H1 (cell line): ENCODE results near the gene RPN2. TPM values are rescaled to one million over a fixed set of nuclear protein-coding genes. Genes with fewer than 3 reads are reported as not detected.
A peak's percentile ranks its signal among the peaks of the same experiment; 100 is the strongest.

Experiments
- CTCF ChIA-PET: fragments of 300-600 bp; sonication (Branson Sonifier 250); formaldehyde crosslinking; loops from one replicate; lab custom pipeline; 2021; ENCODE audit not compliant: partially characterized antibody; lab: Charles Lee
- POLR2A ChIA-PET: fragments of 300-600 bp; sonication (Branson Sonifier 250); formaldehyde crosslinking; loops from one replicate; lab custom pipeline; 2021; ENCODE audit warnings: inconsistent platforms; ENCODE audit not compliant: partially characterized antibody; lab: Charles Lee
- DNase-seq, 2 experiments: peaks; one replicate each; pipeline versions ENCODE4 v3.0.0 to v3.0.0-alpha.2; 2010 to 2022; ENCODE audit warnings: low spot score in 2 of 2, low read depth in 1 of 2, mixed read lengths in 1 of 2
- FAIRE-seq: peaks from 2 replicates; lab custom pipeline; 2011; peaks lifted over from hg19 to GRCh38; lab: Jason Lieb, UNC
- H2AFZ ChIP-seq: 2 replicates; pipeline ENCODE4 v1.8.1; 2012; ENCODE audit warnings: low read length, inconsistent platforms
- H2AK5ac ChIP-seq: 2 replicates; pipeline ENCODE4 v1.6.1; 2013; ENCODE audit warnings: low read depth, low read length
- H2BK120ac ChIP-seq: replicated peaks from 2 replicates; pipeline ENCODE3; 2013; ENCODE audit warnings: low read depth, low read length, inconsistent platforms
- H2BK12ac ChIP-seq: 2 replicates; pipeline ENCODE4 v1.6.1; 2013; ENCODE audit warnings: low read depth, low read length
- H2BK15ac ChIP-seq: 2 replicates; pipeline ENCODE4 v1.6.1; 2013; ENCODE audit warnings: low read length
- H2BK20ac ChIP-seq: 2 replicates; pipeline ENCODE4 v1.6.1; 2013; ENCODE audit warnings: low read length
- H2BK5ac ChIP-seq: 2 replicates; pipeline ENCODE4 v1.6.1; 2013; ENCODE audit warnings: low read depth, low read length
- H3K14ac ChIP-seq: 2 replicates; pipeline ENCODE4 v1.6.1; 2013; ENCODE audit warnings: inconsistent platforms; ENCODE audit not compliant: insufficient read length
- H3K18ac ChIP-seq: 2 replicates; pipeline ENCODE4 v1.6.1; 2013; ENCODE audit warnings: low read length; ENCODE audit errors: extremely low read depth
- H3K23ac ChIP-seq: 2 replicates; pipeline ENCODE4 v1.6.1; 2013; ENCODE audit warnings: inconsistent platforms; ENCODE audit not compliant: insufficient read length
- H3K23me2 ChIP-seq: 2 replicates; pipeline ENCODE4 v1.6.1; 2013; ENCODE audit warnings: low read depth, low read length
- H3K27ac ChIP-seq: 2 replicates; pipeline ENCODE4 v1.6.1; 2011; ENCODE audit warnings: low read depth, low read length, inconsistent platforms
- H3K27me3 ChIP-seq, 4 experiments: replicated peaks in 1 of 4; 1 replicate in 1 of 4; 2 replicates in 3 of 4; pipeline versions ENCODE4 v1.6.1 to v1.8.1; 2011 to 2013; ENCODE audit warnings: low read length in 3 of 4, mild to moderate bottlenecking in 3 of 4, inconsistent platforms in 2 of 4, mixed read lengths in 2 of 4, moderate library complexity in 1 of 4; ENCODE audit not compliant: control insufficient read depth in 3 of 4, insufficient read depth in 3 of 4; ENCODE audit errors: extremely low read depth in 1 of 4
- H3K36me3 ChIP-seq, 4 experiments: 2 replicates each; pipeline versions ENCODE4 v1.6.1 to v1.8.1; 2011 to 2013; ENCODE audit warnings: mild to moderate bottlenecking in 4 of 4, low read length in 3 of 4, moderate library complexity in 2 of 4, control low read depth in 1 of 4, inconsistent platforms in 1 of 4; ENCODE audit not compliant: insufficient read depth in 4 of 4, control insufficient read depth in 2 of 4
- H3K4ac ChIP-seq: replicated peaks from 2 replicates; pipeline ENCODE3; 2013; ENCODE audit warnings: low read length, low read depth, mixed read lengths, inconsistent platforms; ENCODE audit not compliant: insufficient read length
- H3K4me1 ChIP-seq, 4 experiments: replicated peaks in 1 of 4; 1 replicate in 1 of 4; 2 replicates in 3 of 4; pipeline versions ENCODE4 v1.6.1 to v1.8.1; 2011 to 2013; ENCODE audit warnings: low read length in 3 of 4, inconsistent platforms in 2 of 4, mixed read lengths in 1 of 4; ENCODE audit not compliant: insufficient read depth in 4 of 4, control insufficient read depth in 3 of 4
- H3K4me2 ChIP-seq, 2 experiments: 2 replicates each; pipeline versions ENCODE4 v1.6.1 to v1.8.1; 2011 to 2013; ENCODE audit warnings: low read depth in 2 of 2, low read length in 2 of 2, control low read depth in 1 of 2, inconsistent platforms in 1 of 2, mild to moderate bottlenecking in 1 of 2; ENCODE audit not compliant: insufficient read depth in 1 of 2
- H3K4me3 ChIP-seq, 4 experiments: fragments of 200-600, 300-600 bp in 1 of 4; sonication (generic), shearing (Covaris generic), sonication (Bioruptor Twin) in 1 of 4; 2 replicates each; pipeline versions ENCODE4 v1.5.1 to v1.8.1; 2011 to 2016; ENCODE audit warnings: low read length in 4 of 4, low read depth in 3 of 4, control low read depth in 2 of 4, inconsistent platforms in 2 of 4, mild to moderate bottlenecking in 2 of 4, mixed read lengths in 1 of 4, moderate library complexity in 1 of 4; ENCODE audit not compliant: insufficient read depth in 2 of 4; ENCODE audit errors: extremely low read depth in 1 of 4
- H3K56ac ChIP-seq: replicated peaks from 2 replicates; pipeline ENCODE3; 2013; ENCODE audit warnings: low read depth, mild to moderate bottlenecking, mixed read lengths, low read length, inconsistent platforms; ENCODE audit not compliant: insufficient read length
- H3K79me1 ChIP-seq: 2 replicates; pipeline ENCODE4 v1.6.1; 2013; ENCODE audit warnings: low read depth, low read length, control low read depth
- H3K79me2 ChIP-seq, 2 experiments: 2 replicates each; pipeline versions ENCODE4 v1.6.1 to v1.8.1; 2012 to 2013; ENCODE audit warnings: low read length in 2 of 2, mild to moderate bottlenecking in 2 of 2, inconsistent platforms in 1 of 2; ENCODE audit not compliant: insufficient read depth in 2 of 2, control insufficient read depth in 1 of 2
- H3K9ac ChIP-seq, 4 experiments: replicated peaks in 1 of 4; 1 replicate in 1 of 4; 2 replicates in 3 of 4; pipeline versions ENCODE4 v1.6.1 to v1.8.1; 2011 to 2013; ENCODE audit warnings: low read depth in 3 of 4, low read length in 3 of 4, control low read depth in 2 of 4, mild to moderate bottlenecking in 2 of 4, moderate library complexity in 2 of 4, inconsistent platforms in 1 of 4; ENCODE audit errors: extremely low read depth in 1 of 4
- H3K9me3 ChIP-seq, 2 experiments: 2 replicates each; pipeline versions ENCODE4 v1.6.1 to v1.8.1; 2012 to 2013; ENCODE audit warnings: mild to moderate bottlenecking in 2 of 2, moderate library complexity in 2 of 2, control low read depth in 1 of 2, inconsistent platforms in 1 of 2, low read depth in 1 of 2, low read length in 1 of 2, mixed read lengths in 1 of 2; ENCODE audit not compliant: insufficient read depth in 2 of 2
- H4K20me1 ChIP-seq, 2 experiments: replicated peaks in 1 of 2; 2 replicates each; pipeline versions ENCODE3 to v1.8.1; 2011 to 2013; ENCODE audit warnings: inconsistent platforms in 2 of 2, low read length in 2 of 2, mild to moderate bottlenecking in 1 of 2; ENCODE audit not compliant: insufficient read depth in 2 of 2, control insufficient read depth in 1 of 2
- H4K5ac ChIP-seq: 2 replicates; pipeline ENCODE4 v1.6.1; 2013; ENCODE audit warnings: low read length, low read depth, mixed read lengths, inconsistent platforms; ENCODE audit not compliant: insufficient read length
- H4K8ac ChIP-seq: 2 replicates; pipeline ENCODE4 v1.8.0; 2013; ENCODE audit warnings: mild to moderate bottlenecking, moderate library complexity, low read length, inconsistent platforms; ENCODE audit not compliant: insufficient read depth; ENCODE audit errors: extremely low read depth
- H4K91ac ChIP-seq: replicated peaks from 2 replicates; pipeline ENCODE3; 2013; ENCODE audit warnings: low read length, mixed read lengths, inconsistent platforms; ENCODE audit not compliant: insufficient read length
- ATF3 ChIP-seq: IDR thresholded peaks from 2 replicates; pipeline ENCODE4 v1.6.1; 2011; ENCODE audit warnings: low read depth, mild to moderate bottlenecking, low read length; ENCODE audit not compliant: insufficient read depth
- CBX5 ChIP-seq: fragments of 300-800, 300-1000 bp; sonication (generic); IDR thresholded peaks from 2 replicates; pipeline ENCODE4 v1.7.1; 2016; ENCODE audit warnings: antibody characterized with exemption, low read length, low read depth
- JUN ChIP-seq: IDR thresholded peaks from 2 replicates; pipeline ENCODE4 v1.6.1; 2011; ENCODE audit warnings: low read depth, mild to moderate bottlenecking, improper control_type of control experiment, low read length
- PHF8 ChIP-seq: fragments of 200-600 bp; sonication (generic); conservative IDR thresholded peaks from 2 replicates; pipeline ENCODE4 v1.7.1; 2012; ENCODE audit warnings: low read depth, mild to moderate bottlenecking, inconsistent platforms, low read length, moderate library complexity
- RBBP5 ChIP-seq: IDR thresholded peaks from 2 replicates; pipeline ENCODE4 v1.7.1; 2012; ENCODE audit warnings: low read depth, mild to moderate bottlenecking, inconsistent platforms, low read length, moderate library complexity, borderline replicate concordance
- RNF2 ChIP-seq: fragments of 200-900, 300-1000 bp; sonication (generic); IDR thresholded peaks from 2 replicates; pipeline ENCODE4 v1.7.1; 2016; ENCODE audit warnings: borderline replicate concordance, low read depth, mild to moderate bottlenecking, antibody characterized with exemption, low read length; ENCODE audit not compliant: poor library complexity, severe bottlenecking; ENCODE audit errors: missing control alignments
- SIN3A ChIP-seq, 2 experiments: IDR thresholded peaks in 1 of 2; conservative IDR thresholded peaks in 1 of 2; 2 replicates each; pipeline ENCODE4 v1.6.1; 2011 to 2012; ENCODE audit warnings: low read length in 2 of 2, improper control_type of control experiment in 1 of 2, low read depth in 1 of 2, mild to moderate bottlenecking in 1 of 2
- TEAD4 ChIP-seq: IDR thresholded peaks from 2 replicates; pipeline ENCODE4 v1.6.1; 2012; ENCODE audit warnings: low read depth, low read length, inconsistent platforms, mixed read lengths
- USF2 ChIP-seq: IDR thresholded peaks from 2 replicates; pipeline ENCODE4 v1.6.1; 2011; ENCODE audit warnings: low read length, improper control_type of control experiment
- WGBS, 2 experiments: shearing (Covaris generic) in 1 of 2; methylation state at CpG; one replicate each; pipeline versions ENCODE4 v1.1.6 to v1.1.7; 2013 to 2015; ENCODE audit warnings: low lambda C conversion rate in 2 of 2, mixed read lengths in 2 of 2, inconsistent platforms in 1 of 2, low coverage in 1 of 2, missing lambda C conversion rate in 1 of 2; ENCODE audit not compliant: insufficient replicate concordance in 2 of 2, insufficient coverage in 1 of 2, insufficient read length in 1 of 2; ENCODE audit errors: extremely low coverage in 1 of 2, missing lambda C conversion rate in 1 of 2; 5-methylcytosine and 5-hydroxymethylcytosine counted together
- polyA plus RNA-seq, 7 experiments: library from polyadenylated mRNA; depleted of rRNA in 3 of 7; stranded (reverse) in 5 of 7; unstranded in 2 of 7; fragments of >200 nt in 5 of 7; fragments of 200-250 nt in 2 of 7; gene quantifications; 1 replicate in 5 of 7; 2 replicates in 1 of 7; 4 replicates in 1 of 7; pipeline versions ENCODE4 v1.2.1 to v1.2.3, GENCODE V29; 2011 to 2013; ENCODE audit warnings: missing spikeins in 2 of 7, mixed read lengths in 2 of 7
- total RNA-seq: library from RNA; stranded (reverse); fragmentation: NEBNext Ultra II Directional; extraction: Animal tissue kit (Norgen Biotek cat#: 25700); gene quantifications from 2 replicates; pipeline ENCODE4 v1.2.1, GENCODE V29; 2021

RPN2 gene
- total and polyA plus RNA-seq, 2 of the 8 experiments (the other 6 are each of a cell fraction or from before 2014, with no cell fraction given): 236 to 379 TPM

- peak overlapping the region; percentile 88; the same call in 1 of the 2 replicates for H2BK15ac ChIP-seq
- H2BK12ac ChIP-seq: no peak overlapping the region
- peaks cover 0 to 5% of the 10 kb centered on the region in 2 experiments; a peak in 2 of 4 replicates for H3K9me3 ChIP-seq
- H4K20me1 ChIP-seq: no peaks in the 10 kb centered on the region
- H3K4me2 ChIP-seq: no peak overlapping the region
- no peaks in the 10 kb centered on the region for H3K79me1 ChIP-seq
- H3K56ac ChIP-seq: no peak overlapping the region
- no peak overlapping the region for H3K4me3 ChIP-seq
- no peak overlapping the region for H2BK20ac ChIP-seq
- H2BK120ac ChIP-seq: peak overlapping the region; percentile 37
- H3K14ac ChIP-seq: no peak overlapping the region
- 0 out of 2 replicates have a peak overlapping the region, but pooled peaks have one; percentile 13 for H2AK5ac ChIP-seq
- H2BK5ac ChIP-seq: no peak overlapping the region
- no peak overlapping the region for H3K23ac ChIP-seq
- peak overlapping the region; percentile 13 for H4K91ac ChIP-seq
- H4K8ac ChIP-seq: no peak overlapping the region
- no peak overlapping the region for H3K9ac ChIP-seq
- no peak overlapping the region for H2AFZ ChIP-seq
- TF ChIP-seq RBBP5 (no peak), RNF2 (no peak), ATF3 (no peak), PHF8 (no peak), USF2 (no peak), TEAD4 (no peak), SIN3A (conservative IDR thresholded peaks at IDR 0.05 in 1 of 2, IDR thresholded peaks at IDR 0.05 in 1 of 2; ENCODE audit: low read depth in 1 of 2, low read length in 2 of 2) (no peak), JUN (no peak), CBX5 (no peak)
- peak overlapping the region; percentile 48; the same call in 1 of the 2 replicates for H3K18ac ChIP-seq
- CTCF ChIA-PET: interaction anchor here (1.2 kb wide), 1 partner anchor 9 kb away, joined by 3 read pairs; no protein-coding TSS in a partner anchor
- POLR2A ChIA-PET: interaction anchor here (3.3 kb wide), 1 partner anchor 10 kb away, joined by 10 read pairs; no protein-coding TSS in a partner anchor
- peaks cover 2 to 20% (median 9%) of the 10 kb centered on the region in 4 experiments for H3K4me1 ChIP-seq
- H3K27ac ChIP-seq: no peak overlapping the region
- H3K79me2 ChIP-seq: no peaks in the 10 kb centered on the region
- 92% methylated on average over 12 of the region's 12 CpGs; no CpG with 5 or more reads in 1 of the 2 experiments for WGBS, 2 experiments
- DNase-seq: no peak
- H3K4ac ChIP-seq: no peak overlapping the region
- H3K27me3 ChIP-seq: no peaks in the 10 kb centered on the region
- no peaks in the 10 kb centered on the region for H3K23me2 ChIP-seq
- FAIRE-seq: no peak
- H3K36me3 ChIP-seq: no peaks in the 10 kb centered on the region
- H4K5ac ChIP-seq: no peak overlapping the region
Measured at GRCh38 chr20:37253087-37253486, 74.0 kb downstream of the RPN2 start.
